Measurements from ENCODE around the gene SST. TPM values are rescaled to one million over a fixed set of nuclear protein-coding genes. Genes with fewer than 3 reads are reported as not detected.

The SST gene
- total RNA-seq, 1 experiment from 2014 or later = not detected

- Histone ChIP-seq H3K9me3 (no peaks in the 10 kb centered on the region), H3K27me3 (replicated peaks; ENCODE audit: control insufficient read depth, insufficient read depth, low read length) (no peaks in the 10 kb centered on the region), H3K4me1 (peaks cover 10% of the 10 kb centered on the region; the same call in 1 of the 2 replicates), H3K36me3 (ENCODE audit: control insufficient read depth, insufficient read depth, low read length) (no peaks in the 10 kb centered on the region), H3K4me3 (ENCODE audit: low read depth, low read length) (no peak overlapping the region)
- Mint-ChIP-seq H3K9me3 (ENCODE audit: unreplicated experiment) (no peaks in the 10 kb centered on the region), H3K4me3 (ENCODE audit: unreplicated experiment) (no peak overlapping the region), H3K27ac (ENCODE audit: unreplicated experiment) (no peak overlapping the region), H3K27me3 (ENCODE audit: insufficient read depth, unreplicated experiment) (no peaks in the 10 kb centered on the region), H3K36me3 (ENCODE audit: insufficient read depth, unreplicated experiment) (no peaks in the 10 kb centered on the region), H3K4me1 (ENCODE audit: low read depth, unreplicated experiment) (no peaks in the 10 kb centered on the region)
- DNase-seq = no peak
- intact Hi-C loops (cut with micrococcal nuclease; ENCODE audit: unreplicated experiment) = no loop called here
- POLR2A ChIA-PET = no interaction called here
- TF ChIP-seq CTCF (IDR thresholded peaks at IDR 0.05; ENCODE audit: insufficient read depth in 1 of 2, low read depth in 1 of 2, low read length in 1 of 2, severe bottlenecking in 1 of 2, unreplicated experiment in 1 of 2) = no peak
- CTCF ChIA-PET = no interaction called here
- no TSS peak for BruUV-seq (replicated peaks)
Measured at GRCh38 chr3:187705164-187705563, 35.0 kb upstream of the SST start.

- no TSS peak for BruUV-seq (replicated peaks)
- ChIA-PET POLR2A (no interaction called here), CTCF (interaction anchor here (1.6 kb wide), 1 partner anchor 23 kb away, joined by 4 read pairs; no protein-coding TSS in a partner anchor)
- H3K36me3 Mint-ChIP-seq (ENCODE audit: insufficient read depth, unreplicated experiment) = no peaks in the 10 kb centered on the region
- TF ChIP-seq CTCF (IDR thresholded peaks at IDR 0.05; ENCODE audit: insufficient read depth in 1 of 2, low read depth in 1 of 2, low read length in 1 of 2, severe bottlenecking in 1 of 2, unreplicated experiment in 1 of 2) = no peak
- Histone ChIP-seq H3K27me3 (replicated peaks; ENCODE audit: control insufficient read depth, insufficient read depth, low read length) (no peaks in the 10 kb centered on the region), H3K4me1 (peaks cover 5% of the 10 kb centered on the region; the same call in 1 of the 2 replicates), H3K4me3 (ENCODE audit: low read depth, low read length) (no peak within 1 kb of the TSS), H3K9me3 (no peaks in the 10 kb centered on the region), H3K36me3 (ENCODE audit: control insufficient read depth, insufficient read depth, low read length) (no peaks in the 10 kb centered on the region)
- no peaks in the 10 kb centered on the region for H3K4me1 Mint-ChIP-seq (ENCODE audit: low read depth, unreplicated experiment)
- H3K9me3 Mint-ChIP-seq (ENCODE audit: unreplicated experiment) = no peaks in the 10 kb centered on the region
- H3K4me3 Mint-ChIP-seq (ENCODE audit: unreplicated experiment) = no peak within 1 kb of the TSS
- no peak within 1 kb of the TSS for H3K27ac Mint-ChIP-seq (ENCODE audit: unreplicated experiment)
- H3K27me3 Mint-ChIP-seq (ENCODE audit: insufficient read depth, unreplicated experiment) = no peaks in the 10 kb centered on the region
- intact Hi-C loops (cut with micrococcal nuclease; ENCODE audit: unreplicated experiment) = no loop called here
- DNase-seq = no peak
Measured at GRCh38 chr3:187702507-187703033, 32.4 kb upstream of the SST start, which contains the start of gene RTP2. RTP2 (minus strand) TSS chr3:187702557; CDS start chr3:187702128, 429 bp downstream.

- ChIA-PET CTCF (no interaction called here), POLR2A (no interaction called here)
- no peak for DNase-seq
- H3K36me3 Mint-ChIP-seq (ENCODE audit: insufficient read depth, unreplicated experiment) = no peaks in the 10 kb centered on the region
- TF ChIP-seq CTCF (IDR thresholded peaks at IDR 0.05; ENCODE audit: insufficient read depth in 1 of 2, low read depth in 1 of 2, low read length in 1 of 2, severe bottlenecking in 1 of 2, unreplicated experiment in 1 of 2) = no peak
- H3K4me1 Mint-ChIP-seq (ENCODE audit: low read depth, unreplicated experiment) = no peaks in the 10 kb centered on the region
- no peaks in the 10 kb centered on the region for H3K27me3 ChIP-seq (replicated peaks; ENCODE audit: control insufficient read depth, insufficient read depth, low read length)
- peaks cover 5% of the 10 kb centered on the region; the same call in 1 of the 2 replicates for H3K4me1 ChIP-seq
- no peaks in the 10 kb centered on the region for H3K9me3 Mint-ChIP-seq (ENCODE audit: unreplicated experiment)
- peaks cover 6% of the 10 kb centered on the region for H3K27me3 Mint-ChIP-seq (ENCODE audit: insufficient read depth, unreplicated experiment)
- no peak overlapping the region for H3K27ac Mint-ChIP-seq (ENCODE audit: unreplicated experiment)
- H3K36me3 ChIP-seq (ENCODE audit: control insufficient read depth, insufficient read depth, low read length) = no peaks in the 10 kb centered on the region
- no TSS peak for BruUV-seq (replicated peaks)
- intact Hi-C loops (cut with micrococcal nuclease; ENCODE audit: unreplicated experiment) = no loop called here
- no peak overlapping the region for H3K4me3 ChIP-seq (ENCODE audit: low read depth, low read length)
- H3K9me3 ChIP-seq = no peaks in the 10 kb centered on the region
- no peak overlapping the region for H3K4me3 Mint-ChIP-seq (ENCODE audit: unreplicated experiment)
Measured at GRCh38 chr3:187700249-187700648, 30.1 kb upstream of the SST start.
